ENCODE measurements around the gene SNURF.

SNURF gene

DNA sequence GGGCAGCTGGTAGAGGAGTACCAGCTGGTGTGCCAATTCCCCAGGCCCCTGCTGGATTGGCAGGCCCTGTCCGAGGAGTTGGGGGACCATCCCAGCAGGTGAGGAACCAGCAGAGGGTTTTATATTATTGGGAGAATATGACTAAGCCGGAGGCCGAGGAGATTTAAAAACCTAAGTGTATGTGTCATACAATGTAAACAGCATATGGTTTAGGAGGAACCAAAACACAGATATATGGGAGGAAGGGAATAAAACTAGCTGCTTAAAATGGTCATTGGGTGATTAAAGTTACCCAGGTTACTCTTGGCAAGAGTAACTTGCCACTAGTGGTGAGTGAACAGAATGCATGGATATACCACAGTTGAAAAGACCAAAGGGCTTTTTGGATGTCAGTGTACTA is 22.1 kb downstream of the SNURF start:
- ChIA-PET POLR2A (no interaction called here), CTCF (no interaction called here)
- H3K9me3 ChIP-seq (ENCODE audit: control insufficient read depth, insufficient read depth, low read depth, low read length) = no peaks in the 10 kb centered on the region
- no peak overlapping the region for H3K27ac ChIP-seq (ENCODE audit: extremely low read depth, low read depth, low read length)
- TF ChIP-seq ZNF112 (tag by site-specific recombination; IDR thresholded peaks at IDR 0.05) = no peak
- TF ChIP-seq ZNF645 (tag by site-specific recombination; IDR thresholded peaks at IDR 0.05) = no peak
- TF ChIP-seq ZNF561 (tag by site-specific recombination; IDR thresholded peaks at IDR 0.05; ENCODE audit: borderline replicate concordance) = no peak
- no peak for TF ChIP-seq ZNF132 (tag by site-specific recombination; IDR thresholded peaks at IDR 0.05; ENCODE audit: borderline replicate concordance)
- no peak for TF ChIP-seq ZNF248 (tag by site-specific recombination; IDR thresholded peaks at IDR 0.05)
- TF ChIP-seq, protein P1, sequence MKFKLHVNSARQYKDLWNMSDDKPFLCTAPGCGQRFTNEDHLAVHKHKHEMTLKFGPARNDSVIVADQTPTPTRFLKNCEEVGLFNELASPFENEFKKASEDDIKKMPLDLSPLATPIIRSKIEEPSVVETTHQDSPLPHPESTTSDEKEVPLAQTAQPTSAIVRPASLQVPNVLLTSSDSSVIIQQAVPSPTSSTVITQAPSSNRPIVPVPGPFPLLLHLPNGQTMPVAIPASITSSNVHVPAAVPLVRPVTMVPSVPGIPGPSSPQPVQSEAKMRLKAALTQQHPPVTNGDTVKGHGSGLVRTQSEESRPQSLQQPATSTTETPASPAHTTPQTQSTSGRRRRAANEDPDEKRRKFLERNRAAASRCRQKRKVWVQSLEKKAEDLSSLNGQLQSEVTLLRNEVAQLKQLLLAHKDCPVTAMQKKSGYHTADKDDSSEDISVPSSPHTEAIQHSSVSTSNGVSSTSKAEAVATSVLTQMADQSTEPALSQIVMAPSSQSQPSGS (tag by site-specific recombination; IDR thresholded peaks at IDR 0.05; ENCODE audit: low read depth) = no peak
- no peak for TF ChIP-seq SP7 (tag by site-specific recombination; IDR thresholded peaks at IDR 0.05)
- no peak for TF ChIP-seq ZXDB (tag by site-specific recombination; IDR thresholded peaks at IDR 0.05)
- no peak overlapping the region for H3K4me3 ChIP-seq (ENCODE audit: low read depth, low read length)
- H3K36me3 ChIP-seq (ENCODE audit: control insufficient read depth in 2 of 2, insufficient read depth in 1 of 2, low read length in 2 of 2) = no peaks in the 10 kb centered on the region
- no peaks in the 10 kb centered on the region for H3K4me1 ChIP-seq (ENCODE audit: control insufficient read depth, insufficient read depth, low read length)

DNA sequence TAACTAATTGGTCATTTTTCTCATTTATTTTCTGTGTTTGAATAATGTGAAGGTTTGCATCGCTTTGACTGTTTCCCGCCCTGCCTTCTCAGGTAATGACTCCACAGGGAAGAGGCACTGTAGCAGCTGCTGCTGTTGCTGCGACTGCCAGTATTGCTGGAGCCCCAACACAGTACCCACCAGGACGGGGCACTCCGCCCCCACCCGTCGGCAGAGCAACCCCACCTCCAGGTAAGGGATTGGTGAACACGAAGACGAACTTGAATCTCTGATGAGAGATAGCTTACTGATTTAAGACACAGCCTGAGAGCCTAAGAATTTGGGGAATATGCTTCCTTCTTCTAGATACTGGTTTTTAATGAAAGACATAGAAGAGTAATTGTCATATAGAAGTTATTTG is 22.9 kb downstream of the SNURF start:
- Histone ChIP-seq H3K27ac (ENCODE audit: extremely low read depth, low read depth, low read length) (no peak overlapping the region), H3K4me1 (ENCODE audit: control insufficient read depth, insufficient read depth, low read length) (no peaks in the 10 kb centered on the region), H3K4me3 (ENCODE audit: low read depth, low read length) (no peak overlapping the region), H3K9me3 (ENCODE audit: control insufficient read depth, insufficient read depth, low read depth, low read length) (no peaks in the 10 kb centered on the region), H3K36me3 (ENCODE audit: control insufficient read depth in 2 of 2, insufficient read depth in 1 of 2, low read length in 2 of 2) (no peaks in the 10 kb centered on the region)
- ChIA-PET CTCF (no interaction called here), POLR2A (no interaction called here)
- TF ChIP-seq KLF10 (tag by site-specific recombination; IDR thresholded peaks at IDR 0.05) (no peak), GLI4 (tag by site-specific recombination; IDR thresholded peaks at IDR 0.05) (no peak), ZNF148 (tag by site-specific recombination; IDR thresholded peaks at IDR 0.05; ENCODE audit: borderline replicate concordance) (no peak), ZNF248 (tag by site-specific recombination; IDR thresholded peaks at IDR 0.05) (no peak), ZBTB21 (tag by site-specific recombination; IDR thresholded peaks at IDR 0.05) (no peak), KLF1 (tag by site-specific recombination; IDR thresholded peaks at IDR 0.05) (no peak), SP7 (tag by site-specific recombination; IDR thresholded peaks at IDR 0.05) (no peak), ZNF596 (tag by site-specific recombination; IDR thresholded peaks at IDR 0.05) (no peak), TSHZ1 (tag by site-specific recombination; IDR thresholded peaks at IDR 0.05; ENCODE audit: borderline replicate concordance) (no peak), ZNF785 (tag by site-specific recombination; IDR thresholded peaks at IDR 0.05) (no peak), ZNF624 (tag by site-specific recombination; IDR thresholded peaks at IDR 0.05) (no peak), ZBTB17 (tag by site-specific recombination; IDR thresholded peaks at IDR 0.05) (no peak)
- TF ChIP-seq, protein P2, sequence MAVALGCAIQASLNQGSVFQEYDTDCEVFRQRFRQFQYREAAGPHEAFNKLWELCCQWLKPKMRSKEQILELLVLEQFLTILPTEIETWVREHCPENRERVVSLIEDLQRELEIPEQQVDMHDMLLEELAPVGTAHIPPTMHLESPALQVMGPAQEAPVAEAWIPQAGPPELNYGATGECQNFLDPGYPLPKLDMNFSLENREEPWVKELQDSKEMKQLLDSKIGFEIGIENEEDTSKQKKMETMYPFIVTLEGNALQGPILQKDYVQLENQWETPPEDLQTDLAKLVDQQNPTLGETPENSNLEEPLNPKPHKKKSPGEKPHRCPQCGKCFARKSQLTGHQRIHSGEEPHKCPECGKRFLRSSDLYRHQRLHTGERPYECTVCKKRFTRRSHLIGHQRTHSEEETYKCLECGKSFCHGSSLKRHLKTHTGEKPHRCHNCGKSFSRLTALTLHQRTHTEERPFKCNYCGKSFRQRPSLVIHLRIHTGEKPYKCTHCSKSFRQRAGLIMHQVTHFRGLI (tag by site-specific recombination; IDR thresholded peaks at IDR 0.05) = no peak
- TF ChIP-seq, protein P1 (tag by site-specific recombination; IDR thresholded peaks at IDR 0.05; ENCODE audit: low read depth) = no peak
- TF ChIP-seq, protein P3, sequence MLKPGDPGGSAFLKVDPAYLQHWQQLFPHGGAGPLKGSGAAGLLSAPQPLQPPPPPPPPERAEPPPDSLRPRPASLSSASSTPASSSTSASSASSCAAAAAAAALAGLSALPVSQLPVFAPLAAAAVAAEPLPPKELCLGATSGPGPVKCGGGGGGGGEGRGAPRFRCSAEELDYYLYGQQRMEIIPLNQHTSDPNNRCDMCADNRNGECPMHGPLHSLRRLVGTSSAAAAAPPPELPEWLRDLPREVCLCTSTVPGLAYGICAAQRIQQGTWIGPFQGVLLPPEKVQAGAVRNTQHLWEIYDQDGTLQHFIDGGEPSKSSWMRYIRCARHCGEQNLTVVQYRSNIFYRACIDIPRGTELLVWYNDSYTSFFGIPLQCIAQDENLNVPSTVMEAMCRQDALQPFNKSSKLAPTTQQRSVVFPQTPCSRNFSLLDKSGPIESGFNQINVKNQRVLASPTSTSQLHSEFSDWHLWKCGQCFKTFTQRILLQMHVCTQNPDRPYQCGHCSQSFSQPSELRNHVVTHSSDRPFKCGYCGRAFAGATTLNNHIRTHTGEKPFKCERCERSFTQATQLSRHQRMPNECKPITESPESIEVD (tag by site-specific recombination; IDR thresholded peaks at IDR 0.05) = no peak

All from HEK293 (cell line).